Measurements from ENCODE around the gene RAE1. TPM values are rescaled to one million over a fixed set of nuclear protein-coding genes. Genes with fewer than 3 reads are reported as not detected.

RAE1 gene
- total RNA-seq, 8 experiments from 2014 or later = 27.6 to 49.5 (median 32.8) TPM

DNA sequence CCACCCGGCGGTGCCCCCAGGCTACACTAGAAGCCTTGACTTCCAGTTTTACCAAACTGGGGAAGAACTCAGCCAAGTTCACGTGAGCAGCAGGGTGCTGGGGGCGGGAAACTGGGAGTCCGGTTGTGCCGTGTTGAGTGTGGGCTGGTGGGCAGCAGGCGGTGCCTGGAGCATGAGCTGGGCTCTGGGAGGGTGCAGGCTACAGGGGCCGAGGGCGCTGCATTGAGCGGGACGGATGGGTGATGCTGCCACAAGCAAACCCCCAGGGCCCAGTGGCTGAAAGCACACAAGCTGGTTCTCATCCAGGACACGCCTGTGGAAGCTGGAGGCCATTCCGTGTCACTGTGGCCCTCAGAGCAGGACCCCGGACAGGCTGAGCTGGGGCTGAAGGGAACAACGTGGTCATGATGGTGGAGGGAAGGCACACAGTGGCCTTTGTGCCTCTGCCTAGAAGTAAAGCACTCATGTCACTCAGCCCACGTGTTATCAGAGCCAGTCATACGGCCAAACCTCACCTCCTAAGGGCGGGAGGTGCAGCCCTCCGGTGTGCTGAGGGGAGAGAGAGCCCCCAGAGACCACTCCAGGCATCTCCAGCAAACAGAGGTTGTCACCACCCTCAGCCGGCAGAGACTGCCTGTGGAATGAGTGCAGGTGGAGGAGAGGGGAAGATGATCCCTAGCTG, 69.7 kb downstream of the RAE1 start:
- ATAC-seq (replicated peaks in 6 of 8) = peak in 5 of 8 experiments; percentile 10 to 53 (median 37)
- no peak overlapping the region for H3K27ac ChIP-seq
- in situ Hi-C loops (cut with MboI; ENCODE audit: low pct_unique_long_range_greater_than_20kb in 2 of 9, low sequenced_read_pairs in 9 of 9, unreplicated experiment in 9 of 9) = no loop called here
- no peak overlapping the region for H3K4me3 ChIP-seq
- WGBS, 10 experiments = 29 to 80% (median 45%) methylated on average over 2 to 3 of the region's 20 CpGs; no CpG with 5 or more reads in 5 of the 10 experiments
- peaks cover 0 to 4% of the 10 kb centered on the region in 2 donors for H3K4me1 ChIP-seq (replicated peaks in 1 of 2)

DNA sequence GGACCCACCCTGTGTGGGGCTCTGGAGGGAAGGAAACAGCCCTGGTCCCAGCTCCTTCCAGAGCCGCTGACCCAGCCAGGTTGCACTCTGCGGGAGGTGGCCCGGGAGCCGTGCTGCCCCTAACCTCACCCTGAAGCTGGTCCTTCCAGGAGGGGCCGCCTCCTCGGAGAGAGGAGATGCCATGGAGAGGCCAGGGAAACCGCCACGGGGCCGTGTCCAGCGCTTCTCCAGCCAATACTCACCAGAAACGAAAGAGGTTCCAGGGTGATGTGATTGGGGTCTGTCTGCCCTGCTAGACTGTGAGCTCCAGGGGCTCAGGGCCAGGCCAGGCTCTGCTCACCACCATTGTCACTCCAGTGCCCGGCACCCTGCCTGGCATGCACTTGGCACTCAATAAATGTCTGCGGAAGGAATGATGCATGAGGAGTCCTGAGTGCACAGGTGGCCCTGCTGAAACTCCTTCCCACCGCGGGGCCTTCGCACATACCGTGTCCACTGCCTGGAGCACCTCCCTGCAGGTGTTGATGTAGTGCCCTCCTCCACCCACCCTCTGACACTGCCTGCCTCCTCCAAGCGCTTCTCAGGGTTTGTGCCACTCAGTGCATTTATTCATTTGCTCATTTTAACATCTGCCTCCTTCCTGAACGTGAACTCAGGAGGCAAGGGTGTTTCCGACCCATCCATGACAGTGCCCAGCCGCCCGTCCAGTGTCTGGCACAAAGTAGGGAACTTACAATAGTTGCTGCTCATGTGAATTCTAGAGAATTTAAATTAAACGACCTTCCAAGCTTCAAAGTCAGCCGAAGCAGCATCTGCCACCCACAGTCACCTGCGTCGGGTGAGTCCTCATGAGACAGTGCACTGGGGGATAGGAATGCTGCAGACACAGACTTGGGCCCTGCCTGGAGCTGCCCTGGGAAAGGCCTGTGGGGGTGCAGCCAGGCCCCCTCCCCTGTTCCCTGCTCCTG, 70.5 kb downstream of the RAE1 start:
- Histone ChIP-seq H3K4me3 (no peak overlapping the region), H3K27ac (no peak overlapping the region), H3K4me1 (replicated peaks in 1 of 2) (peaks cover 0 to 4% of the 10 kb centered on the region in 2 donors)
- 41 to 88% (median 77%) methylated on average over 3 to 11 of the region's 26 CpGs; no CpG with 5 or more reads in 4 of the 10 experiments for WGBS, 10 experiments
- ATAC-seq (replicated peaks in 6 of 8) = peak in 1 of 8 experiments; percentile 15
- in situ Hi-C loops (cut with MboI; ENCODE audit: low pct_unique_long_range_greater_than_20kb in 2 of 9, low sequenced_read_pairs in 9 of 9, unreplicated experiment in 9 of 9) = no loop called here

DNA sequence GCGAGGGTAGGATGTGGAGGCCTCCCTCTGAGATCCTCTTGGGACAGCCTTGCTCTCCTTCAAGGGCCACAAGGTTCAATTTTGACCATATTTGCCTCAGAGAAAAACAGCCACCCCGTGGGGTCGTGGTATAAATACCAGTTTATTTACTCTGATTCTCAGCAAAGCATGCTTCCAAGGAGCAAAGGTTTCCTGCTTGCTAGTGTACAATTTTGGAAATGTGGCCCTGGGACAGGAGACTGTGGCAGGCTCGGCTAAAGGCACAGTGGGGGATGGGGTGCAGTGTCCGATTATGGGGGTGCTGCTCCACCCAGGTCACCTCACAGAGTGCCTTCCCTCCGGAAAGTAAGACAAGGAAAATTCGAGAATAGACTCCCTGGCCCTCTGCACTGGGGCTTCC, 71.2 kb downstream of the RAE1 start:
- Histone ChIP-seq H3K4me1 (replicated peaks in 1 of 2) (peaks cover 0 to 4% of the 10 kb centered on the region in 2 donors), H3K27ac (no peak overlapping the region), H3K4me3 (no peak overlapping the region)
- in situ Hi-C loops (cut with MboI; ENCODE audit: low pct_unique_long_range_greater_than_20kb in 2 of 9, low sequenced_read_pairs in 9 of 9, unreplicated experiment in 9 of 9) = no loop called here
- ATAC-seq (replicated peaks in 6 of 8) = no peak
- WGBS, 10 experiments = 0 to 100% (median 60%) methylated on average over 1 to 6 of the region's 7 CpGs; no CpG with 5 or more reads in 3 of the 10 experiments

DNA sequence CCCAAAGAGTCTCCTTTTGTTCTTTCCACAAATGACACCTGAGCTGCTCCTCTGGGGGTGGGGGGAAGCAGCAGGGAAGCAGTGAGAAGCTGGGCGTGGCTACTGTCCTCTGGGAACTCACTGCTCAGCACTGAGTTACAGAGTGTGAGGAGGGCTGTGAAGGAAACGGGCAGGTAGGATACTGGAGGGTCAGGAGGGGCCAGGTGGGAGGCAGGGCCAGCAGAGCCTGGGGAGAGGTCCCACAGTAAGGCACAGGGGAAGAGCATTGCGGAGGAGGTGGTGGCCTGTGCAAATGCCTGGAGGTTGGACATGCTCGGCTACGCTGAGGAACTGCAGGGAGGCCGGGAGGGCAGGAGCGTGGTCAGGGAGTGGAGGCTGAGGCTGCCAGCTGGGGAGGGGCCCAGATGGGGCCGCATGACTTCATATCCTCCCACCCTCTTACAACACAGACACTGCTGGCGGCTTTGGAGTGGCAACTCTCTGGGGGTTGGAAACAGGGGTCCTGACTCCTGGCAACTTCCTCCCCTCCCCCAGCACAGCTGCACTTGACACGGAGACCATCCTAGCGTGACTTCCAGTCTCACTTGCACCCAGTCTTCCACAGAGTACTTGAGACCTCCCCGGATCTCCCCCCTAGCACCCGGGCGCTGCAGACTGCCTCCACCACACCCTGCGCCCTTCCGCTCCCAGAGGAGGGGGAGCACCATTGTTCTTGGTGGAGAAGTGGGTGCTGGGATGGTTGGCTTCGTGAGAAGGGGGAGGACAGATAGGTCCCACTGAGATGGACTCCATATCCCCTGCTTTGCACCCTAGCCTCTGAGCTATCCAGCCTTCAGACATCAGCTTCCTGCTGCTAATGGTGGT, 74.3 kb downstream of the RAE1 start:
- peak in 2 of 8 experiments; percentile 45 to 66 for ATAC-seq (replicated peaks in 6 of 8)
- WGBS, 10 experiments = 22 to 90% (median 56%) methylated on average over 1 to 6 of the region's 17 CpGs; no CpG with 5 or more reads in 5 of the 10 experiments

DNA sequence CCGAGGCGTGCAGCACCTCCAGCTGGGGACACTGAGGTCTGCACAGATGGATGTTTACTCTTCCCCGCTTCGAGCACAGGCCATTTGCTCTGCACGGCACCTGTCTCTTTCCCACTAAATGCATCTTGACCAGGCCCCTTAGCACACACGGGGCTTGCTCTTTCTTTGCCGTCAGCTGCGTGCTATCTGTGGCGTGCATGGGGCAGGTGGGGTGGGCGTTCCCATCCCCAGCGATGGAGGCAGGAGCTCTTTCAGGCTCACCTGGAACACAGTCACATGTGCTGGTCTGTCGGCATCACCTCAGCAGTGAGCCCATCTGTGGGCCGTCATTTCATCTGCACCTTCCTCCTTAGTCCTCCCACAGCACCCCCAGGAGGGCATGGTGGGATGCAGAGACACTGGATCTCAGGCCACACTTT, 75.2 kb downstream of the RAE1 start:
- in situ Hi-C loops (cut with MboI; ENCODE audit: low pct_unique_long_range_greater_than_20kb in 2 of 9, low sequenced_read_pairs in 9 of 9, unreplicated experiment in 9 of 9) = no loop called here
- Histone ChIP-seq H3K4me1 (replicated peaks in 1 of 2) (peaks cover 0 to under 1% of the 10 kb centered on the region in 2 donors), H3K27ac (no peak overlapping the region), H3K4me3 (no peak overlapping the region)
- WGBS, 10 experiments = 0 to 89% (median 69%) methylated on average over 2 to 7 of the region's 13 CpGs; no CpG with 5 or more reads in 6 of the 10 experiments
- ATAC-seq (replicated peaks in 6 of 8) = no peak

More for the DNA sequence above, 74.3 kb downstream of the RAE1 start:
- H3K4me1 ChIP-seq (replicated peaks in 1 of 2) = peaks cover 0 to 4% of the 10 kb centered on the region in 2 donors
- H3K27ac ChIP-seq = no peak overlapping the region
- in situ Hi-C loops (cut with MboI; ENCODE audit: low pct_unique_long_range_greater_than_20kb in 2 of 9, low sequenced_read_pairs in 9 of 9, unreplicated experiment in 9 of 9) = no loop called here
- H3K4me3 ChIP-seq = no peak overlapping the region

DNA sequence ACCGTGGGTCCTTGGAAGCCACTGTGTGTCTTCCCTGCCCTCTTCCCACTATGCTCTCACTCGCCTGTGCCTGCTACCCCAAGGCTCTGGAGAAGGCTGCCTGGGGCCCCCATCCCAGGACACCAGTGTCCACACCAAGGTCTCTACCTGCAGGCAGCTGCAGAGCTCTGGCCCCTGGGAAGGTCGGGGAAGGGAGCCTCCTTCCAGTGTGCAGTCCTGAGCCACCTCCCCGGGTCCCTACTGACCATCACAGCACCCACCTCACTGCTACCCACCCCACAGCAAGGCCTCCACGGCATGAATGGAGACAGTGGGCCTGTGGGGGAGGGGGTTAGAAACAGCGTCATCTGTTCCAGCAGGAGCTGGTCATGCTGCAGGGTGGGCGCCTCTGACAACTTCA, 75.8 kb downstream of the RAE1 start:
- no peak for ATAC-seq (replicated peaks in 6 of 8)
- 60 to 100% (median 80%) methylated on average over 1 to 2 of the region's 7 CpGs; no CpG with 5 or more reads in 6 of the 10 experiments for WGBS, 10 experiments
- Histone ChIP-seq H3K4me3 (no peak overlapping the region), H3K4me1 (replicated peaks in 1 of 2) (no peaks in the 10 kb centered on the region), H3K27ac (no peak overlapping the region)
- in situ Hi-C loops (cut with MboI; ENCODE audit: low pct_unique_long_range_greater_than_20kb in 2 of 9, low sequenced_read_pairs in 9 of 9, unreplicated experiment in 9 of 9) = no loop called here

DNA sequence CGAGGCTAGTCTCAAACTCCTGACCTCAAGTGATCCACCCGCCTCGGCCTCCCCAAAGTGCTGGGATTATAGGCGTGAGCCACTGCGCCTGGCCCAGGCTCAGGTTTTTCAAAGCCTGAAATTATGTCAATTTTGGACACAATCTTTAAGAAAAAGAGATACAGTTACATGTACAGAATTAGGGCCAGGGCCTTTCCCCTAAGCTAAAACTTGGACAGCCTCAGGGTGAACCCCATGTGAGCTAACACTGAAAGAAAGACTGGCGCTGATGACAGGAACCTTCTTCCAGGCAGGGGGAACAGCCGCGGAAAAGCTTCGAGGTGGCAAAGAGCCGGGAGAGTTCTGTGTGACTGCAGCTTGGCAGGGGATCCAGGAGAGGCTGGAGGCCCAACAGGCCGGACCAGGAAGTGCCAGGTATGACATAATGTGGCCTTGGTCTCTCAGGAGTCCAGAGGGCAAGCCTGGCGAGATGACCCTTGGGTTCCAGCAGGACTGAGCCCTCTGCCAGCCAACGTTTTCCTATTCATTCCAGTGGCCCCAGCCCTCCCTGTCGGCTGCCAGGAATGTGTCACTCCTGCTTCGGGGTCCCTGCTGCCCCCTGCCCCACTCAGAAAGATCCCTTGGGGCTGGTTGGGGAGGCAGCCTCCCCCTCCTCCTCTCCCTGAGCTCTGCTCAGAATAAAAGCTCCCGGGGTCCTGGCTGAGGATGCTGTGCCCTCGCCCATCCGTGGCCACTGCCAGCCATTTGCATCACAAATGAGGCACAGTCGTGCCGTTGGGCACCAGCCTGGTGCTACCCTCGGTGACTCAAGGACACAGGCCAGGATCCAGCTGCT, 77.5 kb downstream of the RAE1 start:
- no peak for ATAC-seq (replicated peaks in 6 of 8)
- Histone ChIP-seq H3K27ac (no peak overlapping the region), H3K4me3 (no peak overlapping the region), H3K4me1 (replicated peaks in 1 of 2) (no peaks in the 10 kb centered on the region)
- in situ Hi-C loops (cut with MboI; ENCODE audit: low pct_unique_long_range_greater_than_20kb in 2 of 9, low sequenced_read_pairs in 9 of 9, unreplicated experiment in 9 of 9) = no loop called here
- 23 to 100% (median 86%) methylated on average over 1 to 12 of the region's 21 CpGs for WGBS, 10 experiments

Other genes starting within 250 kb of the RAE1 start
- 10 to 100 TPM in 5 of 8 experiments, under 1 TPM in 2, not detected in 1; 0.15 to 39.6 (median 22.1) TPM for gene BMP7, start 84.6 kb upstream of the RAE1 start, total RNA-seq
- gene SPO11, start 21.5 kb upstream of the RAE1 start, total RNA-seq = not detected
- 10 to 100 TPM in 4 of 8 experiments, 1 to 10 TPM in 4; 1.2 to 24.3 (median 9.6) TPM for gene RBM38, start 40.1 kb downstream of the RAE1 start, total RNA-seq
- gene CTCFL, start 173.9 kb downstream of the RAE1 start, total RNA-seq = 1 to 10 TPM in 2 of 8 experiments, under 1 TPM in 5, not detected in 1; 0.07 to 1.8 (median 0.38) TPM
- gene PCK1, start 209.9 kb downstream of the RAE1 start, total RNA-seq = 1 to 10 TPM in 1 of 8 experiments, under 1 TPM in 5, not detected in 2; 0.22 to 1.3 (median 0.39) TPM

Measured in motor neuron (in vitro differentiated cells).